Mesenteric fat pad (tissue), 1 donor: ENCODE results near the gene CST8. TPM values are rescaled to one million over a fixed set of nuclear protein-coding genes. Genes with fewer than 3 reads are reported as not detected.

ENCODE experiments used
- DNase-seq: peaks from one replicate; pipeline ENCODE4 v3.0.0-alpha.2; 2020; ENCODE audit warnings: low spot score
- total RNA-seq: library from RNA; stranded (reverse); fragmentation: NEBNext Ultra II Directional; extraction: Animal tissue kit (Norgen Biotek cat#: 25700); gene quantifications from one replicate; pipeline ENCODE4 v1.2.1, GENCODE V29; 2021
- donor health status: DM: yes; HTN: yes; CAD: no.

The CST8 gene
- total RNA-seq, 1 donor from 2014 or later, result not detected

DNA sequence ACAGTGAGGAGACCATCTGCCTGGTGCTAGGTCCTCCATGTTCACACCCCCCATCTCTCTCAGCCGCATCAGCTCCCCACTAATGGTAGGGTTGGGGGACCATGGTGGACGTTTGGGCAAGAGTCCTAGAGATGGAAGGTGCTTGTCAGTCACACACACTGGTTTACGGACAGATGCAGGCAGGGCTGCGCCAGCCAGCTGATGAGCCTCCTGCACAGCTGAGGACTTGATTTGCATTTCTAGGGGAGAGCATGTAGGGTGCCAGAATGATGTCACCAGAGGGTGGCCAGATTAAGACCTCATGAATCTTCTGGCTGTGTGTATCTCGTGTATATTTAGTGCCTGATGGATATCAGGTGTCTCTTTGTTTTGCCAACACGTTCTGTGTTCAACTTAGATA lies 28.6 kb downstream of the CST8 start:
- no peak for DNase-seq

DNA sequence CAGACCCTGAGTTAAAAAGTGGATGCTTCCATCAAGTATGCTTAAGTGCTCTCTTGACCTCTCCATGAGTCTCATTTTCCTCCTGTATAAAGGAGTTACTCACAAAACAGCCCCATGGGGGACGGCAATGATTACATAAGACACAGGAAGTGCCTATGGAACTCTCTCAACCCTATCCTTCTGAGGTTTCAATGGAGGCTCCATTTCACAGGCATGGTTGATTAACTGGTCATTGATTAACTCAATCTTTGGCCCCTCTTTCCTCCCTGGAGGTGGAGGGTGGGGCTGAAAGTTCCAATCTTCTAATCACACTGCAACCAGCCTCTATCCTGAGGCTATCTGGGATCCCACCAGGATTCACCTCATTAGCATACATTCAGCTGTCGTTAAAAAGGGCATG lies 29.3 kb downstream of the CST8 start:
- DNase-seq, result no peak

DNA sequence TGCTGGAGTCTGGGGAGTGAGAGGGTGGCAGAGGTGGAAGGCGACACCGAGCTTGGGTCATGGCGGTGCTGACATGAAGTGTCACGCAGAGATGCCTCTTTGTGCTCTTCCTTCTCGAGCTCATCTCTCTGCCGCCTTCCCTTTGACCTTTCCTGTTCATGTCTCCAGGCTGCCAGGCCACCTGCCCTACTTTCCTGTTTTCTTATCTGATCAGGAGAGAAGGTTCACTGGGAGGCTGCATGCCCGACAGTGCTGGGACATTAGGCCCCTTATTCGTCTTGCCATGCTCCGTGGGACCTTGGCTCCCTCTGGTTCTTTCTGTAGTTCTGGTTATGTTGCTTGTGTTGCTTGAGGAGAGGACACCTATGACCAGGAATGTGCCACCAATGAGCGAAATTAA lies 33.2 kb downstream of the CST8 start:
- no peak for DNase-seq

DNA sequence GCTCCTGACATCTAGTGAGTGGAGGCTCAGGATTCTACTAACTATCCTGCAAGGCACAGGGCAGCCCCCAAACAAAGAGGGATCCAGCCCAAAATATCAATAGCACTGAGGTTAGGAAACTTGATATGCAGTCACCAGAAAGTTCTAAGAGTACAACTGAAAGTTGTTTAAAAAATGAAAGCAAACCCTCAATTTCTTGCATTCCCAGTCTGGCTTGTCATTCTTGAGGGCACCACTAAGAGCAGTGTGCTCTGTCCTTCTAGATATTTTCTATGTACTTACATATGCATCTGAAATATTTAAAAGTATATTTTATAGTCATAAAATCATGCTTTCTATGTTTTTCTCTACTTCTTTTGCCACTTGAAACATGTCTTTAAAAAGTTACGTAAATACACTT lies 35.9 kb downstream of the CST8 start:
- no peak for DNase-seq

DNA sequence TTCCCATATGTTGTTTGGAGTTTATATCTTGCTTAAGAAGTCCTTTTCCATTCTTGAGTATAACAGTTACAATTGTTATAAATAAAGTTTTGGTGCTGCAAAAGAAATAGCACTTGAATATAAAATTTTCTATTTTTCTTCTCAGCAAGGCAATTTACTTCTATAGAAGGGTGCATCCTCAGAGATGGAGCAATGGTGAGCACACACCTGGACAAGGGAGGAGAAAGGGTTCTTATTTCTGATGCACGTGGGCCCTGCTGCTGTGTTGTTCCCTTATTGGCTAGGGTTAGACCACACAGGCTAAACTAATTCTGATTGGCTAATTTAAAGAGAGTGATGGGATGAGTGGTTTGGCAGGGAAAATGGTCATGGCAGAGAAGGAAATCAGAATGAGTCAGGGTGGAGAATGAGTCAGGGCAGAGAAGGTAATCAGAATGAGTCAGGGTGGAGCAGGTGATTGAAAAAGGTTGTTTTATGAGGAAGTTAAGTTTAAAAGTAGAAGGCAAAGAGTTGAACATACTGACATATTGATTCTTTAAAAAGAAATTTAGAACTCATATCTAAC lies 38.0 kb downstream of the CST8 start:
- no peak for DNase-seq

DNA sequence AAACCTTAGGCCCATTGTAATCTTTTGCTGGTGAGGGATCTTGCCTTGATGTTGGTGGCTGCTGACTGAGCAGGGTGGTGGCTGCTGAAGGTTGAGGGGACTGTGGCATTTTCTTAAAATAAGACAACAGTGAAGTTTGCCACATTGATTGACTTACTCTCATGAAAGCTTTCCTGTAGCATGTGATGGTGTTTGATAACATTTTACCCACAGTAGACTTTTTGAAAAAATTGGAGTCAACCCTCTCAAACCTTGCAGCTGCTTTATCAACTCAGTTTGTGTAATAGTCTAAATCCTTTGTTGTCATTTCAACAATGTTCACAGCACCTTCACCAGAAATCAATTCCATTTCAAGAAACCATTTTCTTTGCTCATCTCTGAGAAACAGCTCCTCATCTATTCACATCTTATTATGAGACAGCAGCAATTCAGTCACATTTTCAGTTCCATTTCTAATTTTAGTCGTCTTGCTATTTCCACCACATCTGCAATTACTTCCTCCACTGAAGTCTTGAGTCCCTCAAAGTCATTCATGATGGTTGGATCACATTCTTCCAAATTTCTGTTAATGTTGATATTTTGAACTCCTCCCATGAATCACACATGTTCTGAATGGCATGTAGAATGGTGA lies 40.1 kb downstream of the CST8 start:
- DNase-seq, result no peak

DNA sequence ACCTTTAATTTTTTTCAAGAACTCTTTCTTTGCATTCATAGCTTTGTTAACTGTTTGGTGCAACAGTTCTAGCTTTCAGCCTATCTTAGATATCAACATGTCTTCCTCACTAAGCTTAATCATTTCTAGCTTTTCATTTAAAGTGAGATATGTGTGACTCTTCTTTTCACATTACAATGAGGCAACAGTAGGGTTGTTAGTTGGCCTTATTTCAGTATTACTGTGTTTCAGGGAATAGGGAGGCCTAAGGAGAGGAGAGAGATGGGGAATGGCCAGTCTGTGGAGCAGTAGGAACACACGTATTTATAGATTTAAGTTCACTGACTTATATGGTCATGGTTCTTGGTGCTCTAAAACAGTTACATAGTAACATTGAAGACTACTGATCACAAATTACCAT lies 41.6 kb downstream of the CST8 start:
- no peak for DNase-seq

DNA sequence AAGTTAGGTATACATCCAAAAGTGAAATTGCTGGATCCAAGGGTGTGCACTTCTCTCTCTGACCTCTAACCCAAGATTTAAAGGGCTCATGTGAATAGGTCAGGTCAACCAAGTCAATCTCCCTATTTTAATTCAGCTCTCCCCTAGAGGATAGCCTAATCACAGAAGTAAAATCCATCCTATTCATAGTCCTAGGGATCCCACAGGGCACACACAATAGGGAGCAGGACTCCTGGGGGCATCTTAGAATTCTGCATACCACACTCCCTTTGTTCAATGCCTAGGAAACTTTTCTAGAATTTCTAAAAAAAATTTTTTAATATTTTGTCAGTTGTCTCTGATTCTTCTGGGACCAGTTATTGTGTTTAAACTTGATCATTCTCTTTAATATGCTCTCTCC lies 42.2 kb downstream of the CST8 start:
- no peak for DNase-seq

DNA sequence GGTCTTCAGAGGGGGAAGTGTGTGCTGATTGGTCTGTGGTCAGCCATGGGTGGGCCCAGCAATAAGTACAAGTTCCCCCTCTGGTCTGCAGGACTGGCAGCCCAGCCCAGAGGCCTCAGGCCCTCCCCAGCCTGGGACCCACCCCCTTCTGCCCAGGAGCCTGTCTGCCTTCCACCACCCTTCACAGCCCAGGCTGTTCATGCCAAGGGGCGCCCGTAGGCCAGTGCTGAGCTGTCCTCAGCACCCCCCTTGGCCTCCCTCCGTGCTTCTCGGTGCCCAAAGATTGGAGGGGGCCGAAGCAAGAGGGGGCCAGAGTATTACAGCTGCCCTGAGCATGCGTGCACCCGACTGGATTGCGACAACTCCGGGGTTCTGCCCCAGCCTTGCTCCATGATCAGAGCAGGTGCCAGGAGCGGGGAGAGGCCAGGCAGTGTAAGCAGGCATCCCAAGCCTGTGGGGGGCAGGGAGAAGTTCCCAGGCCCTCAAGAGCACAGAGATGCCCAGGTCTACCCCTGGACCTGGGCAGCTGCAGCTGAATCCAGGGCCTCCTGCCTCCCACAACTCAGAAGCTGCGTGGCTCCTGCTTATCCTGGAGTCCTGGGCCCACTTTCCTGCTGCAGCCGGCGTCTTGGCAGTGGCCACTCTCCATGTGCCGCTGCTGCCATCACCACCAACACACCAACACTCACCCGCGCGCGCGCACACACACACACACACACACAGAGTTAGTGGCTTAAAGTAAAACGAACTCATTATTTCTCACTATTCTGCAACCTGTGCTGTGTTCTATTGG lies 44.1 kb downstream of the CST8 start:
- no peak for DNase-seq

DNA sequence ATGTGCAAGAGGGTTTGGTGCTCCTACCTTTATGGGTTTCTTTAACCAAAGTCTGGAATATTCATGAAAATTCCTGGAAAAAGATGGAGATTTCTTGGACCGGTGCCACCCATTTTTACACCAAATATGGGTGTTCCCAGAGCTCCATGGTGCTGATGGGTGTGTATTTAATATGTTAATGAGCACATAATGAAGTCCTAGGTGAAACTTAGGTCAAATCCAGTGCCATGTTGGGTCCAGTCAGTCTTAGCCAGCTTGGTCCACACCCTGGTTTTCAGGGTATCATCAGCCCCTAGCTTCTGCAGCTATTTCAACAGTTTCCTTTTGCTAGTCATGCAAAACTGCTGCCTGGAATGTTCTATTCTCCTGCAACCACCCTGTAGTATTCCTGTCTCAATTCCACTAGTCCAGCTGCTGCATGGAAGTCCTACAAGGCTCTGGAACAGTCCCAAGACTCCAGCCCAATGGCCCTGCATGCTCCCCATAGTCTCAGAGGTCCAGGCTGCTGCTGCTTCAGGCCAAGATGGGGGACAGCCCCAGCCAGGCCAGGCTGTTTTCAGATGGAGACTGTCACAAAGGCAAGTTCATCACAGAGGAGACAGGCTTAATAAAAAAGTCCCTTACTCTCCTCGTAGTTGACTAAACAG lies 45.5 kb downstream of the CST8 start:
- no peak for DNase-seq

DNA sequence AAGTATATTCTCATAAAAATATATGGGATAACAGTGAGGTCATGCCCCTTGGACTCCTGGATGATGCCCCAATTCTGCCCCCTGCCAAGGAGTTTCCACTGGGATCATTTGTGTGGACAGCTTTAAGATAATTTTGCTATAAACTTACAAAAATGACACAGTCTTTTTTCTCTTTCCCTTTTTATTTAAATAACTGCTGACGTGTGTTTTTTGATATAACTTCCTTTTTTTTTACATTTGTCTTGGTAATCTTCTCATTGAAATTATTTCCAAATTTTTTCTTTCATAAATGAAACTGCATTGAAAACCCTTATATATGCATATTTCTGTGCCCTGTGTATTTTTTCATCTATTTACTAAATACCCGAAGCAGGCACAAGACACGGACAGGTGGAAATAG lies 46.1 kb downstream of the CST8 start:
- DNase-seq, result no peak

DNA sequence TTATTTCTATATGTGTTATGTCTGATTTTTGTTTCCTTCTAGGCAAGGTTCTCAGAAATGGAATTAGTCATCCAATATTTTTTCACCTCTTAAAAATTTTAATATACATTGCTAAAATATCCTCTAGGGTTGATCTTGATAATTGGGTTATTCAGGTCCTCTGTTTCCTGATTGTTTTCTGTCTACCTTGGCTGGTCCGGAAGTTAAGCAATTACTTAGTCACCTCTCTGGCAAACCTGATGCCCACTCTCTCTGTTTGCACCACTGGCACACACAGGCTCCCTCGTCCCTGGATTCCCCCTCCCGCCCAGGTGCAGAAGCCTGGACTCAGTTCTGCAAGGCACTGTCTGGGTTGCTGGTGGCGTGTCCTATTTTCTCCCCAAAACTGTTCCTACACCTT lies 49.7 kb downstream of the CST8 start:
- no peak for DNase-seq

DNA sequence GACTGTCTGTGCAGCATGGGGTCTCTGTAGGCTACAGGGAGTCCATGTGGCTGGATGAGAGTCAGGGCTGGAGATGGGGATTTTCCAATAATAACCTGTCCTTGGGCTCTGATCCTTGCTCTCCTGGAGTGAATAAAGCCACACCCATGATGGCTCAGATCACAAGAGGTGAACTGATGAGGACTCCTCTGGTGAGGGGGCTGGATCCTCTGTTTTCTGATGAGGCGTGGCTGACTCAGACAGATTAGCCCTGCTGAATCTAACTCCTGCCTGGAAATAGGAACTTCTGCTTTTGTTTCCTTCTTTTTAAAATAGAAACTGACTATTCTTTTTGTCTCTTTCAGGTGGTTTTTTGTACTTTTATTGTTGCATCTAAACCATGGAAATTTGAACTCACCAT lies 50.4 kb downstream of the CST8 start:
- DNase-seq, result no peak

DNA sequence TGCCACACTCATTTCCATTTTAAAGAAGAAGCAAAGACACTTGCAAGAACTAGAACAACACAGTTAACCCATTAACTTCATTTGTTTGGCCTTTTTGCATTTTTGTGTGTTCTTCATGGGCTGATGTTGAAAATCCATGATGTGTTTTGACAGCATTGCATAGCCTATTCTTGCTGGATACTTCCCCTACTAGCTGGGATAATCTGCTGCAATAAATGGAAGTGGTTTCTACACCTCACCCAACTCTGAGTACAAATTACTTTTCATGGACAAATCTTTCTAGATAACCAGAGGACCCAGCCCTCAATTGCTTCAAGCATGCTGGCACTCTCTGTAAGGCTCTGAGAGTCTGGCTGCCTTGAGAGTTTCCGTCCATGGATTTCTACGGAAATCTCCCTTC lies 50.9 kb downstream of the CST8 start:
- DNase-seq, result no peak

DNA sequence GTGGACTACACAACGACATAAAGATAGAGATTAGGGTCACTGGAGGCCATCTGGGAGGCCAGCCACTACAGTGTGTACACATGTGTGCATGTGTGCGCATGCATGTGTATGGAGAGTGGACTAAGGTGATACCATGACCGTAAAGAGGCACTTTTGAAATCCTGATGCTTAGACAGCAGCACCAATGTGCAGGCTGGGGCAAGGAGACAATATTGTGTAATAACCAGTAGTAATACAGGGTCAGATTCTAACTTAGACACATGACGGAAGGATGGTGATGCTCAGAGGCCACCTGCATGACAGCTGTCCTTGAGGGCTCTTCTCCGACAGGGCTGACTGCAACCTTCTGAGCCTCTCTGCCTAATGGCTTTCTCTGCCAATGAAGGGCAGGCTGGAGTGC lies 51.9 kb downstream of the CST8 start:
- no peak for DNase-seq

DNA sequence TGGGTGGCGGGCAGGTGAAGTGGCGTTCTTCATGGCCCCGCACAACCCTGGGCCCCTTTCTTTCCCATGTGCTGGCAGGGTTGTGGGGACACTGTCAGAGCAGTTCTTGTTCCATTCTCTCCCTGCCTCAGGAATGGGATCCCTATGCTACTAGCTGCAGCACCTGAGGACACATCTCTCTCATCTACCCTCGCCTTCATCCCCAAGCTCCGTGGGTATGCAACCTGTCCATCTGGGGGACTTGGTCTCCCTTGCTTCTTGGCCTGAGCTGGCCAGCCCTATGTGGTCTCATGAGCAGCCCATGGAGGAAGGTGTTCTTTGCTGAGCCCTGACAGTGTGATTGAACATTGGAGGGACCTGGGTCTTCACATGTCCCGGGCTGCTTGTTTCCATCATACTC lies 53.2 kb downstream of the CST8 start:
- DNase-seq, result no peak

Other genes starting within 250 kb of the CST8 start
- gene NXT1, start 140.3 kb upstream of the CST8 start, total RNA-seq, result 18.8 TPM
- gene GZF1, start 128.9 kb upstream of the CST8 start, total RNA-seq, result 14.6 TPM
- gene NAPB, start 69.6 kb upstream of the CST8 start, total RNA-seq, result 8.4 TPM
- not detected for gene CSTL1, start 51.4 kb upstream of the CST8 start, total RNA-seq
- 0.96 TPM for gene CST11, start 38.2 kb upstream of the CST8 start, total RNA-seq
- not detected for gene CST9L, start 77.4 kb downstream of the CST8 start, total RNA-seq
- gene CST9, start 114.8 kb downstream of the CST8 start, total RNA-seq, result not detected
- gene CST3, start 146.8 kb downstream of the CST8 start, total RNA-seq, result 1,237 TPM
- not detected for gene CST4, start 197.9 kb downstream of the CST8 start, total RNA-seq